Epithelial cell of esophagus (primary cell): Measurements from ENCODE around the gene PLCD3.

Experiments used
- DNase-seq: peaks from one replicate; pipeline ENCODE4 v3.0.0; 2010; ENCODE audit warnings: low read depth
- H3K4me3 ChIP-seq: 2 replicates; pipeline ENCODE4 v1.5.1; 2011; ENCODE audit warnings: mild to moderate bottlenecking, low read length, control low read depth
- CTCF ChIP-seq: IDR thresholded peaks from 2 replicates; pipeline ENCODE4 v1.5.1; 2011; ENCODE audit warnings: low read depth, mild to moderate bottlenecking, low read length, control low read depth, inconsistent platforms; ENCODE audit not compliant: insufficient read depth; ENCODE audit errors: missing control alignments

PLCD3 gene

GRCh38 chr17:45149037-45149668 is 16.8 kb upstream of the PLCD3 start:
- TF ChIP-seq CTCF: peak; percentile 86
- peak; percentile 82 for DNase-seq
- H3K4me3 ChIP-seq: peak overlapping the region; percentile 91

GRCh38 chr17:45148183-45149036 is 16.1 kb upstream of the PLCD3 start, which contains the start of gene HEXIM1:
HEXIM1 (plus strand) TSS chr17:45148475; CDS start chr17:45149191, 716 bp downstream.
- peak; percentile 100 for DNase-seq
- H3K4me3 ChIP-seq: peak within 1 kb of the TSS; percentile 91
- TF ChIP-seq CTCF: no peak

- DNase-seq: peak; percentile 90
- H3K4me3 ChIP-seq: peak overlapping the region; percentile 88
- no peak for TF ChIP-seq CTCF
Observed at GRCh38 chr17:45147581-45148182, 15.4 kb upstream of the PLCD3 start.

GRCh38 chr17:45146890-45147580 is 14.7 kb upstream of the PLCD3 start:
- DNase-seq: peak; percentile 61

GRCh38 chr17:45146592-45146889 is 14.2 kb upstream of the PLCD3 start:
- DNase-seq: no peak
- H3K4me3 ChIP-seq: peak overlapping the region; percentile 88
- TF ChIP-seq CTCF: no peak

More at GRCh38 chr17:45146890-45147580, 14.7 kb upstream of the PLCD3 start:
- TF ChIP-seq CTCF: no peak
- peak overlapping the region; percentile 88 for H3K4me3 ChIP-seq

- no peak overlapping the region for H3K4me3 ChIP-seq
- TF ChIP-seq CTCF: no peak
- no peak for DNase-seq
Observed at GRCh38 chr17:45146166-45146565, 13.9 kb upstream of the PLCD3 start.
